Vagina (tissue), 2 donors: ENCODE data around the gene RNF167.

Experiments used
- POLR2A ChIP-seq, 2 donors: fragments of 450-650 bp; IDR thresholded peaks; one replicate each; pipeline ENCODE4 v1.6.1; 2017; ENCODE audit warnings: antibody characterized with exemption in 2 of 2, mild to moderate bottlenecking in 2 of 2, moderate library complexity in 2 of 2
- POLR2AphosphoS5 ChIP-seq, 2 donors: sonication (generic); formaldehyde crosslinking; IDR thresholded peaks; one replicate each; pipeline ENCODE4 v1.9.0; 2017; ENCODE audit warnings: antibody characterized with exemption in 2 of 2, mild to moderate bottlenecking in 2 of 2, low read depth in 1 of 2; ENCODE audit not compliant: insufficient read depth in 1 of 2
- TF ChIP-seq, protein P1 (sequence below), 3 experiments: fragments of 450-650 bp in 2 of 3; fragments of 200-600 bp in 1 of 3; sonication (generic) in 1 of 3; IDR thresholded peaks; one replicate each; pipeline ENCODE4 v1.5.1; 2017 to 2019; ENCODE audit warnings: antibody characterized with exemption in 3 of 3, mild to moderate bottlenecking in 2 of 3, moderate library complexity in 2 of 3

DNA sequence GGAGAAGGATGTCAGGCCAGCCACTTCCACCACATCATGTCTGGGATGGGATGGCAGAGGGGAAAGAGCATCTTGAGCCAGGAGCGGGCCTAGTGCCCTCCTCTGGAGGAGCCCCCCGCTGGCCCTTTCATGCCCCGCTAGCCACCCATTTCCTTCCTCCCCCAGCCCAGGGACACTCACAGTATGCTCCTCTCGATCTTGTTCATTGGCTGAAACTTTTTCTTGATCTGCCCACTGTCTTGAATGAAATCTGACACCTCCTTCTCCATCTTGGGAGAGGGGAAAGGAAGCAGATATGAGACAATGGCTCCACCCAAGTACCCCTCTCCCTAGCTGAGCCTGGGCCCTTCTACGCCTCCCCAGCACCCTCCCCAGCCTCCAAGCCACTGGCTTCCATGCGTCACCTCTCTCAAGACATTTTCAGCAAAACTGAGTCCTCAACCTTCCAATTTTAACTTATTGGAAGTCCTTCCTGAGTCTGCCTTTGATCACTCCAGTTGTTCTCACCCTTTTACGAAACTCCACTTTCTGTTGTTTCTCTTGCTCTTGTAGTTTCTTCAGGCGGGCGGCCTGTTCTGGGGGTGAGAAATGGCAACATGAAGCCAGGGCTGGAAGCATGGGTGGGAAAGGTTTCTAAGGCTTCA is 20.3 kb downstream of the RNF167 start:
- TF ChIP-seq, protein P1, sequence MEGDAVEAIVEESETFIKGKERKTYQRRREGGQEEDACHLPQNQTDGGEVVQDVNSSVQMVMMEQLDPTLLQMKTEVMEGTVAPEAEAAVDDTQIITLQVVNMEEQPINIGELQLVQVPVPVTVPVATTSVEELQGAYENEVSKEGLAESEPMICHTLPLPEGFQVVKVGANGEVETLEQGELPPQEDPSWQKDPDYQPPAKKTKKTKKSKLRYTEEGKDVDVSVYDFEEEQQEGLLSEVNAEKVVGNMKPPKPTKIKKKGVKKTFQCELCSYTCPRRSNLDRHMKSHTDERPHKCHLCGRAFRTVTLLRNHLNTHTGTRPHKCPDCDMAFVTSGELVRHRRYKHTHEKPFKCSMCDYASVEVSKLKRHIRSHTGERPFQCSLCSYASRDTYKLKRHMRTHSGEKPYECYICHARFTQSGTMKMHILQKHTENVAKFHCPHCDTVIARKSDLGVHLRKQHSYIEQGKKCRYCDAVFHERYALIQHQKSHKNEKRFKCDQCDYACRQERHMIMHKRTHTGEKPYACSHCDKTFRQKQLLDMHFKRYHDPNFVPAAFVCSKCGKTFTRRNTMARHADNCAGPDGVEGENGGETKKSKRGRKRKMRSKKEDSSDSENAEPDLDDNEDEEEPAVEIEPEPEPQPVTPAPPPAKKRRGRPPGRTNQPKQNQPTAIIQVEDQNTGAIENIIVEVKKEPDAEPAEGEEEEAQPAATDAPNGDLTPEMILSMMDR (IDR thresholded peaks at IDR 0.05), result no peak
- TF ChIP-seq POLR2AphosphoS5 (IDR thresholded peaks at IDR 0.05; ENCODE audit: insufficient read depth in 1 of 2, low read depth in 1 of 2) (no peak), POLR2A (IDR thresholded peaks at IDR 0.05) (no peak)
